GM21825 (cell line): ENCODE results near the gene MST1.

Source experiments
- ATAC-seq: cut with Tn5 transposase; IDR thresholded peaks from one replicate; pipeline ENCODE4 v1.9.1; 2021; ENCODE audit warnings: mild to moderate bottlenecking, moderate library complexity; ENCODE audit not compliant: unreplicated experiment

MST1 gene

DNA sequence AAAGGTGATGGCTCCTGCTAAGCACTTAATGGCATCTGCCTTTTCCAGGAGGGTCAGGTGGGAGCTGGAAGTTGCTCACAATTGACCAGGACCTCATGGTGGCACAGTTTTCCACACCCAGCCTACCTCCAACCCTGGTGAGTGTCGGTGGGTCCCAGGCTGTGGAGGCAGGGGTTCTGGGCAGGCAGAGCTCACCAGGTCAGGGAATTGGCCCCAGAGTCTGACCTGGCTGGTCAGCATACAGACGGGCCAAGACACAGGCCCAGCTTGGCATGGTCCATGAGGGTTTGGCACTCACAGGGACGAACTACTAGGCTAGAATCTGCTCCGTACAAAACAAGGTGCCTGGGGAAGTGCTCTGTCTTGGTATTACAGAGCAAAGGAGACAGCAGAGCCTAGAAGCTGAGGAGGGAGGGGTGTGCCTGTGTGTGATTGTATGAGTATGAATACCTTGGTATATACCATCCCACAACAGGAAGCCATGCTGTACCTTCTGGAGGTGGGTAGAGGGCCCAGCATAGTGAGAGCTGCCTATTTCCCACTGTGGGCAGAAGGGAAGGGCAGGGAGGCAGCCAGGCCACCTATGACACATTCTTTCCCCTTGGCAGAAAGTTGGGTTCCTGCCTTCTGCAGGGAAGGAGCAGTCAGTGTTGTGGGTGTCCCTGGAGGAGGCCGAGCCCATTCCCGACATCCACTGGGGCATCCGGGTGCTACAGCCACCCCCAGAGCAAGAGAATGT lies 8.6 kb downstream of the MST1 start:
- no peak for ATAC-seq

DNA sequence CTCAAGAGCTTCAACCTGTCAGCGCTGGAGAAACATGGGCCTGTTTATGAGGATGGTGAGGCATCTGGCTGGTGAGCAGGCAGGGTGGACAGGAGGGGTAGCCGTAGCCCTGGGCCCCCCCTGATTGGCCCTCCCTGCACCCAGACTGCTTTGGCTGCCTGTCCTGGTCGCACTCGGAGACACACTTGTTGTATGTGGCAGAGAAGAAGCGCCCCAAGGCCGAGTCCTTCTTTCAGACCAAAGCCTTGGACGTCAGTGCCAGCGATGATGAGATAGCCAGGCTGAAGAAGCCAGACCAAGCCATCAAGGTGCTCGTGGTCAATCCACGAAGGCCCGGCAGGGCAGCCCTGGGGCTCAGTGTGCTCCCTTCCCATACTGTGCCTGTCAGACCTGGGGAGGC lies 13.4 kb downstream of the MST1 start:
- ATAC-seq = no peak

DNA sequence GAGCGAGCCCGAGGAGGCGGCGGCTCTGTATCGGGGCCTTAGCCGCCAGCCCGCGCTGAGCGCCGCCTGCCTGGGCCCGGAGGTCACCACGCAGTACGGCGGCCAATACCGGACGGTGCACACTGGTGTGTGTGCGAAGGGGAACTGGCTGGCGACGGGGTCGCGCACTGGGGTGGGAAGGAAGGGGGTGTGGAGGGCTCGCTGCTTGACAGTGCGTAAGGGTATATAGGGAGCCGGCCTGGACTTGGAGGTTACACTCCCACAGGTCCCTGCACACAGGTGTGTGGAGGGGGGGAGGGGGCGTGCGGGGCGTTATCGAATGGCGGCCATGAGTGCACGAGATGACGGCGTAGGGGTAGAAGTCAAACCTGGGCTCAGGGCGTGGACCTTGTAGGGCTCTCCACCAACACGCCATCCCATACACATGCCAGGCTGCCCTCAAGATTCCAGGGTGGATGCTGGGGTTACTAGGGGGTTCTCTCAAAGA lies 14.7 kb downstream of the MST1 start:
- ATAC-seq = peak; percentile 14

DNA sequence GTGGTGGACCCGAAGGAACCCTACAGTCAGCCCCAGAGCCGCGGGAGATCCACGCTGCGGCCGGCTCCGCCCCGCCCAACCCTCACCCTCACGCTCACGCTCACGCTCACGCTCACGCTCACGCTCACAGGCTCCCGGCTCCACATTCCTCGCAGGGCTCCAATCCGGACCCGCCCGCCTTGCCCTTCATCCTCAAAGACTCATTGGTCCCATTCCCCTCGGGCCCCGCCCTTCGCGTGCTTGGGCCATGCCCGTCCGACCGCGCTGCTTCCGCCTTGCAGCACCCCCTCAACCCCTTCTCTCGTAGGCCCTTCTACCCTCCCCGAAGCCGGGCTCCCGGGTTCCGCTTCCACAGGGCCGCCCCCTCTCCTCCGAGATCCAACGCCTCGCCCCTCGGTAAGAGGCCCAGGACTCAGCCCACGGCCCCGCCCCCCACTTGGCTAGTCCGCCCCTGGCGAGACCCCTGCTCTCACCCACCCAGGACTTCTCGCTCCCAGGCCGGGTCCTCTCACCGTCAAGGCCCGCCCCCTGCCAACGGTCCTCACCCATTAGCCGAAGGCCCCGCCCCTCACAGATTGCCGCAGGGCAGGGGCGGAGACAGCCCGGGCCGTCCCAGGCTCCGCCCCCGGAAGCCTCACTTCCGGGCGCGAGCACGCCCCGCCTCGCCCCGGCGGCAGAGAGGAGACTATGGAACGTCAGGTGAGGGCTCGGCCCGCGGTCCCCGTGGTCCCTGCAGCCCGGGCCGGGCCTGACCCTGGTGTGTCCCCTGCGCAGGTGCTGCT lies 15.4 kb downstream of the MST1 start, which contains the start of gene APEH:
TSS of gene APEH (plus strand) at position 637 of the 782 bp plus-strand sequence. CDS start at position 688, 51 bp downstream.
- peak; percentile 73 for ATAC-seq

DNA sequence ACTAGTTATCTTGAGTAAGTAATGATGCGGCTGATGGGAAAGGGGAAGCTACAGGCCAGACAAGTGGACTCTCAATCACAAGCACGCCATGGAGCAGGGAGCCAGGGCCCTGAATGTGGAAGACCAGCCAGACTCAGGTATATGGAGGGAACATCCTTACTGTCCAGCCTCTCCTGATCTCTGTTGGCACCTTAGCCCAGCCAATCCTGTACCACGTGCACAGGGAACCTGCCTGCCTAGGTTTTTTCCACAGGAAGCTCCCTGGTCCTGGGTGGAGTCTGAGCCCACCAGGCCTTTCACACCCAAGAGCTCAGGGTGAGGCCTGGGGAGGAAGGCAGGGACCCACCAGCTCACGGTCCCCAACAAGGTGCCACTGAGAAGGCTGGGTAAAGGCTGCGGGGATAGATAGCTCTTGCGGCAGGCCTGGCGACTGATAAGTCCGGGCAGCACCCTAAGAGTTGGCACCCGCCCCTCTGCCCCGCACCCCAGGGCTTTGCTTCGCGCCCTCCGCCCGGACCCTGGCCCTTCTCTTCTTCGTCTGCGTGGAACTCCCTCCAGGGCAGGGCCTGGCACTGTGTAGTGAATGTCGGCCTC lies 16.1 kb downstream of the MST1 start:
- ATAC-seq = no peak

DNA sequence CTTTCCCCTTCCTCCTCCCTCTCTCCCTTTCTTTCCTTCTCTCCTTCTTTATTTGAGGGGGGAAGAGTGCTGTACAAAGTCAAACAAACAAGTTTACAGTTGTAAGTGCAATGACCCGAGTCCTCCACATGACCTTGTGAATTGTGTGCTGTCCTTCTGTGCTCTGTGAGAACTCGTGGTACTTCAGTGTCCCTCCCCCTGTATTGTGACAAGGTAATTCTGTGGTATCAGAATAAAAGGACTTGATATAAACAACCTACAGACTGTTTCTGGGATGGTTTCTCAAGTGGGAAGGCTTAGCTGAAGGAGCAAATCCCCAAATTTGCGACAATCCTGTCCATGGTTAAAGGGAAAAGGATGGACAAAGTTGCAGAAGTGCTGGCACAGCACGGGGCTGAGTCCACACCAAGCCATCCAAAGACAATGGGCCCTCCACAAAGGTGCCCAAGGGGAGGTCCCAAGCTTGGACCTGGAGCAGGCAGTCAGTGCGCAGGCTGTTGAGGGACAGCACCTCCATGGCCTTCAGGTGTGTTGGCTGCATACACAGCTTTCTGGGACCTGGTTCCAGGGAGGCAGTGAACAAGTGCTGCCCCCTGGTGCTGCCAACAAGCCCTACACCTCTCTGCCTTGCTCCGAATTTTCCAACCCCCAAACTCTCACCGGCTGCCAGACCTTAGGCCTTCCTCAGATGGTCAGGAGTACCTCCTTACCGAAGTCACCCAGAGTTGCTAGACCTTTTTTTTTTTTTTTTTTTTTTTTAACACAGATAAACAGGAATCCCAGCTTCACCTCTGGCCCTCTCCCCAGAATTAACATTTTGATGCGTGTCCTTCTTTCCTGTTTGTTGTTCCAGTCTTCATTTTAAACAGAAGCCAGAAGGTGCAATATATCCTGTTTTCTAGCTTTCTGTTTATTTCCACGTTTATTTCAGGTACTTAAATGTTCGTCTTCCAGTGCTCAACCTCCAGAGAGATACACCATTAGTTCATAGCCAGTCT lies 17.7 kb downstream of the MST1 start:
- no peak for ATAC-seq

DNA sequence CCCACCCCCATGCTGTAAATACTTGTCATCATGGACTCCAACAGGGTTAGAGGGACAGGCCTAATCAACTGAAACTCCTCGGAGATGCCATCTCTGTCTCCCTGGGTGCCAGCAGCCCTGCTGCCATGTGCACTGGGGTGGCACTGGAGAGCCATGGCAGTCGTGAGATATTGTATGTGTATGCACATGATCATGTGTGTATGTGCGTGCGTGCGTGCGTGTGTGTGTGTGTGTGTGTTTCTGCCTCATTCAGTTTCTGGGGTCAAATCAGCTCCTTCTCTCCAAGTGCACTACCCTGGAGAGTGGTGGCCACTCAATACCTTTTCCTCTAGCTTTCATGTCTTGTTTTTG lies 18.4 kb downstream of the MST1 start:
- ATAC-seq = no peak

DNA sequence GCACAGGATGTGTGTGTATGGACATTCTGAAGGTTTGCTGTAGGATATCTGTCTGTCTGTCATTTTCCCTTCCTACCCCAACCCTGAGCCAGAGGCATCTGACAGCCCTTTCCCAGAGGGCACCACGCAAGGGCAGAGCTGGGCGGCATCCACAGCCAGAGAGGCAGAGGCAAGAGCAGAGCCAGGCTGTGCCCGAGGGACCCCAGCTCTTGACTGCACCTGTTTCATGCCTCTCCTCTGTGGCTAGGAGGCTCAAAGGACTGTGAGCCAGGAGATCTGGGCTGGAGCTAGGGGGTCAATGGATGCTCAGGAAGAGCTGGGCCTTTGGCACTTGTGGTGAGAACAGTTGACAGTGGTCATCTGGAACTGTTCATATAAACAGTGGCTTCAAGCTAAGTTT lies 19.9 kb downstream of the MST1 start:
- ATAC-seq = no peak

DNA sequence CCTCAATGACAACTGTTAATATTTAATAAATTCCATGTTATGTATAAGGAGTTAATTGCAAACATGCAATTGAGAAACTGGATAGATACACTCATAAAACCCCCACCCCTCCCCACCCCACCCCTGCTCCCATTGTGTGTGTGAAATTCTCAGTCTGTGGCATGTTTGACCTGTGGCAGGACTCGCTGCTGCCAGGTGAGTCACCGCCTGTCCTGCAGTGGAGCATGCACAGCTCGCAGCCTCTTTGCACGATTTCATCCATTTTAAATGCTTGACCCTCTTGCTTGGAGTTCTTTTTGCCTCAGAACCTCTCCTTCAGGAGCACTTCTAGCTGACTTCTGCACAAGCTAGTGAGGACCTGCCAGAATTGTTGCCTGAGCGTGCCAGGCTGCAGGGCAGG lies 20.4 kb downstream of the MST1 start:
- ATAC-seq = no peak

DNA sequence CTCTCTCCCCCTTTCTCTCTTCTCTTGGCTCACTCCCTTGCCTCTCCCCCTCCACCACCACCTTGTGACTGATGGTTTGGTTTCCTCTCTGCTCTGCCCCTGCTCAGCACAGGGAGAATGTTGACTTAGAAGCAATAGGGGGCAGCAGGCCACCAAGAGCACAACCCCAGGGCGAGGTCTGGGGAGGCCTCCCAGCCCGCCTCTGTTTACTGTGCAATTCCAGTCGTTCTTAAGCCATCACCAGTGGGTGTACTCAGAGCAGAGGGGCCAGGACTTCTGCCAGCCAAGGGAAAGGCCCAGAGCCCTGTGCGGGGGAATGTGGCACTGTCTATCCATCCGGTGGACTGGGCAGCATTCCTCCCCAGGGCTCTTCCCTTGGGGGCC lies 20.9 kb downstream of the MST1 start:
- ATAC-seq = no peak

DNA sequence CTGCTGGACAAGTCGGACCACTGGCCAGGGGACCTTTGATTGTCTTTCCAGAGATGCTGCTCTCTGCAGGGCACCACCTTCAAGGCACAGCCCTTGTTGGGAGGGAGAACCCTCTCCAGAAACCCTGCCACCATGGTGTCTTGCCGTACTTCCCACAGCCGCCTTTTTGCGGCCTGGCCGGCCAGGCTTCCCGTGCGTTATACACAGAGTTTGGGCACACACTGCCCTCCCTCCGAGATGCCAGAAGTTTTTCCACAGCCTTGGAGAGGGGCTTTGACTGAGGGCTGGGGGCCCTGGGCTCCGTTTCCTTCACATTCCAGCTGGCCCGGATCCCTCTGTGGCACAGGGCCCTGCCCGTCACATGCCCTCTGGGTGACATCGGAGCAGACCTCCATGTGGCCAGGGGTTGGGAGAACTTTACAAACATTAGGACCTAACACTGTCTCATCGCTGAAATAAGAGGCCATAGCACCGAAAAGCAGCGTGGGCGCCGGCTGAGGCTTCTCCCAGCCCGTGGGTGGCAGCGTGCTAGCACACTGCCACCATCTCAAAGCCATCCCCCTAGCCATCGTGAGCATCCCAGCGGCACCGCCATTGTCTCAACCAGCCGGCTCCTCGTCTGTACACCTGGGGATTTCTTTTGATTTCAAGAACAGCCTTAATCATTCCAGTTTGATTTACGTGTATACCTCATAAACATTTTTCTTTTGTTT lies 21.4 kb downstream of the MST1 start:
- no peak for ATAC-seq

DNA sequence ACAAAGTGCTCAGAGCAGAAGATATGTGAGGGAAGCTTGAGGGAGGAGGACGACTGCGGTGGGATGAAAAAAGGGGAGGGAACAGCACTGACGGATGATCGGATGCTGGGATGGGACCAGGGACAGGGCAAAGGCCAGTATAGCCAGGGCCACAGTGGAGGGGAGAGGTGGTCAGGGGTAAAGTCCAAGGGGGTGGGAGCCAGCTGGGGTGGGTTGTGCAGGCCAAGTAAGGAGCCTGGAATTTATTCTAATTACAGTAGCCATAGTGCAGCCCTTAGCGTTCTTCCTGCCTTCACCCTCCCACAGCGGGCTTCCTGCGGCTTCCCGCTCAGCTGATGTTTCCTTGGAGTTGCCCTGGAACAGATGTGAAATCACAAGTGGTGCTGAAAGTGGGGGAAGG lies 22.7 kb downstream of the MST1 start:
- ATAC-seq = no peak

DNA sequence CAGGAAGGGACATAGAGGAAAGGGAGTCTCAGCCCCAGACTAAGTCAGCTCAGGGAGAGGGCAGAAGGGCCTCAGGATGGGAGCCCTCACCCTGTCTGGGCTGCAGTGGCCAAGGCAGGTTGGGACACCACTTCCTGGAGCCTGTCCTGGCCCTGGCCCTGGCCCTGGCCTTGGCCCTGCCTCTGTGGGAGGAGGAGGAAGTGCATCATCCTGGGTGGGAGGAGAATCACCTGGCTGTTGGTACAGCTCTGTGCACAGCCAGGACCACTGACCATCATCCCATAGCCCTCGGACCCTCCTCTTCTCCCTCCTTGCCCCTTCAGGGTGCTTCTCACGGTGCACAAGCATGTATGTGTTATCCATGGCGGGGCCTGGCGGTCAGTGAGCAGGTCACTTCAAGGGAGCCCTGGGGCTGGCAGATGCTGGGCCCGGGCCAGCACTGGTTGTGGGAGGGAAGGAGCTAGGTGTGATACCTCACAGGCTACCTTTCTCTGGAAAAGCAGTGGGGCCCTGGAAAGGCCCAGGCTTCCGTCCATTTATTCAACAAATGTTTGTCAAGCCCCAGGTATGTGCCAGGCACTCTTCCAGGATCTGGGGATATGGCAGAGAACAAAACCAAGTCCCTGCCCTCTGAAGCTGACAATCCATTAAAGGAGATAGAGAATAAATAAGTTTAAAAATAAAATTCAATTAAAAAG lies 23.3 kb downstream of the MST1 start:
- ATAC-seq = no peak

DNA sequence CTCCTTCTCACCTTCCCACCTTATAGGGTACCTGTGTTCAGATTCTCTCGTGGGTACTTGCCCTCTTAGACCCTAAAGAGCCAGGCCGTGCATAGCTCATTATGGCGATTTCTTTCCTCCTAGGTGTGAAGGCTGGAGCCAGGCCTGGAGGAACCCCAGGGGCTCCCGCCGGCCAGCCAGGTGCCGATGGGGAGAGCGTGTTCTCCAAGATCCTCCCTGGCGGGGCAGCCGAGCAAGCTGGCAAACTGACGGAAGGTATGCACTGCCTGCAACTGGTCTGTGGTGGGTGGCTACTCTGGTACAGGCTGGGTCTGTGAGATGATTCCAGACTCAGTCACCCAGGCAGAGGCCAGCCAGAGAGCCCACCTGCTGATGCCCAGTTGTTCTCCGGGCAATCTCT lies 25.0 kb downstream of the MST1 start:
- no peak for ATAC-seq

DNA sequence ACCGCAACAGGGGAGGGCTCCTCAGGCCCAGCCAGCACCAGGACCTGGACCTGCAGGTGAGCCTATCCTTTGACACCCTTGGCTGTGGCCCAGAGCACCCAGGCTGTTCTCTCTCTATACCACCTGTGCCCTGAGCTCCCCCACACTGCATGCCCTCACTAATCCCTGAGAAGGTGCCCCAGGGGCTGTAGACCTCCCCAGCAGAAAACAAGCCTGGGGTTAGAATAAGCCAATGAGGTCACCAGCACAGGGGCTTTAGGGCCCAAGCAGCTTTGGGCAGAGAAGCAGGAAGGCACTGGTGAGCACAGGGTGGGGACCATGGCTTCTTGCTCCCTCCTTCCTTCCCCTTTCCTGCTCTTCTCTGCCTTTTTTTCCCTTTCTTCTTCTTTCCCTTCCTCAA lies 25.4 kb downstream of the MST1 start:
- no peak for ATAC-seq

DNA sequence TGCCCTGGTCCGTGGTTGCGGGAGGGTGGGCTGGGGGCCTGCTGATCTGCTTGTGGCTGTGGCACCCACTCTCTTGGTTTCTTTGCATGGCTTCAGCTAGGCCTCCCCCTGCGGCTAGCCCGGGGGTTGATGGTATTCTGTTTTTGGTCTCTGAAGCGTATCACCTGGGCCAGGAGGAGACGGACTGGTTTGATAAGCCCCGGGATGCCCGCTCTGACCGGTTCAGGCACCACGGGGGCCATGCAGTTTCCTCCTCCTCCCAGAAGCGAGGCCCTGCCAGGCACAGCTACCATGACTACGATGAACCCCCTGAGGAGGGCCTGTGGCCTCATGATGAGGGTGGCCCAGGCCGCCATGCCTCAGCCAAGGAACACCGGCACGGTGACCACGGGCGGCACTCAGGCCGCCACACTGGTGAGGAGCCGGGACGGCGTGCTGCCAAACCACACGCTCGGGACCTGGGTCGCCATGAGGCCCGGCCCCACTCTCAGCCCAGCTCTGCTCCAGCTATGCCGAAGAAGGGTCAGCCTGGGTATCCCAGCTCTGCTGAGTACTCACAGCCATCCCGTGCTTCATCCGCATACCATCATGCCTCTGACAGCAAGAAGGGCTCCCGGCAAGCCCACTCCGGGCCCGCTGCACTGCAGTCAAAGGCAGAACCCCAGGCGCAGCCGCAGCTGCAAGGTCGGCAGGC lies 26.4 kb downstream of the MST1 start:
- no peak for ATAC-seq

DNA sequence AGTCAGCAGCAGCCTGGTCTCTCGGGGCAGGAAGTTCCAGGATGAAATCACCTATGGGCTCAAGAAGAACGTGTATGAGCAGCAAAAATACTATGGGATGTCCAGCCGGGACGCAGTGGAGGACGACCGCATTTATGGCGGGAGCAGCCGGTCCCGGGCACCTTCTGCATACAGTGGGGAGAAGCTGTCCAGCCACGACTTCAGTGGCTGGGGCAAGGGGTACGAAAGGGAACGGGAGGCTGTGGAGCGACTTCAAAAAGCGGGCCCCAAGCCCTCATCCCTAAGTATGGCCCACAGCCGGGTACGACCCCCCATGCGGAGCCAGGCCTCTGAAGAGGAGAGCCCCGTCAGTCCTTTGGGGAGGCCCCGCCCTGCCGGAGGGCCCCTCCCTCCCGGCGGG lies 27.3 kb downstream of the MST1 start:
- ATAC-seq = no peak

DNA sequence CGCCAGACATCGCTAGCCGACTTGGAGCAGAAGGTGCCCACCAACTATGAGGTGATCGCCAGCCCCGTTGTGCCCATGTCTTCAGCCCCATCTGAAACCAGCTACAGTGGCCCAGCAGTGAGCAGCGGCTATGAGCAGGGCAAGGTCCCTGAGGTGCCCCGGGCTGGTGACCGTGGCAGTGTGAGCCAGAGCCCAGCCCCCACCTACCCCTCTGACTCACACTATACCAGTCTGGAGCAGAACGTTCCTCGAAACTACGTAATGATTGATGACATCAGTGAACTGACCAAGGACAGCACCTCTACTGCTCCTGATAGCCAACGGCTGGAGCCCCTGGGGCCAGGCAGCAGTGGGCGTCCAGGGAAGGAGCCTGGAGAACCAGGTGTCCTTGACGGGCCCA lies 28.0 kb downstream of the MST1 start:
- ATAC-seq = no peak

DNA sequence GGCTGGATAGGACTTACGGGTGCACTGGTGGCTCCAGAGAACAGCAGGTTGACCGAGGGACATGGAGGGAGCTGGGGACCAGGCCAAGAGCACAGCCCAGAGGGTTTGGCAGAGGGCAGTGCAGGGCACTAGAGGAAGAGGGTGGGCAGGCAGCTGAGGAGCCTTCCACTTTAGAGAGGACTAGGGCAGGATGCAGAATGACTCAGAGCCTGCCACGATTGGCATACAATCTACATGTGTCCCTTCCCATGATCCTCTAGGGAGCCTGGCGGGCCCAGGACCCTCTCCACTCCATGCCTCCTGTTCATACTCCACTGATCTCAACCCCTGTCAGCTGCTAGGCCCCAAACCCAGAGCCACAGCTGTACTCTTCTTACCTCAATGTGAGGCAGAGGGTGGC lies 29.5 kb downstream of the MST1 start:
- no peak for ATAC-seq
